Fibroblast of lung (primary cell): Measurements from ENCODE around the gene KDR. TPM values are rescaled to one million over a fixed set of nuclear protein-coding genes. Genes with fewer than 3 reads are reported as not detected.

Source experiments
- DNase-seq, 2 donors: peaks; one replicate each; pipeline versions ENCODE4 v3.0.0 to v3.0.0-alpha.2; 2010; ENCODE audit warnings: low read depth in 2 of 2
- H2AFZ ChIP-seq: 2 replicates; pipeline ENCODE4 v1.5.1; 2012; ENCODE audit warnings: low read length, control low read depth, inconsistent platforms
- H3K27ac ChIP-seq: 2 replicates; pipeline ENCODE4 v1.5.1; 2011; ENCODE audit warnings: low read length, control low read depth; ENCODE audit not compliant: insufficient read depth
- H3K27me3 ChIP-seq: 2 replicates; pipeline ENCODE4 v1.5.1; 2011; ENCODE audit warnings: mild to moderate bottlenecking, low read length; ENCODE audit not compliant: control insufficient read depth, insufficient read depth
- H3K36me3 ChIP-seq: 2 replicates; pipeline ENCODE4 v1.5.1; 2011; ENCODE audit warnings: low read length; ENCODE audit not compliant: control insufficient read depth, insufficient read depth
- H3K4me1 ChIP-seq: 2 replicates; pipeline ENCODE4 v1.5.1; 2011; ENCODE audit warnings: low read length; ENCODE audit not compliant: control insufficient read depth, insufficient read depth; ENCODE audit errors: extremely low read depth
- H3K4me2 ChIP-seq: 2 replicates; pipeline ENCODE4 v1.5.1; 2011; ENCODE audit warnings: low read length, control low read depth; ENCODE audit not compliant: insufficient read depth; ENCODE audit errors: extremely low read depth
- H3K4me3 ChIP-seq, 4 experiments: fragments of 200-600 bp in 1 of 4; sonication (generic) in 1 of 4; replicated peaks in 1 of 4; 2 replicates each; pipeline ENCODE4 v1.5.1; 2011 to 2016; ENCODE audit warnings: low read length in 4 of 4, low read depth in 3 of 4, mild to moderate bottlenecking in 3 of 4, control low read depth in 2 of 4, inconsistent platforms in 1 of 4, mixed read lengths in 1 of 4; ENCODE audit not compliant: insufficient read depth in 1 of 4; ENCODE audit errors: control extremely low read depth in 1 of 4
- H3K79me2 ChIP-seq: 2 replicates; pipeline ENCODE4 v1.5.1; 2012; ENCODE audit warnings: mild to moderate bottlenecking, low read length, inconsistent platforms; ENCODE audit not compliant: control insufficient read depth, insufficient read depth
- H3K9ac ChIP-seq: 2 replicates; pipeline ENCODE4 v1.5.1; 2011; ENCODE audit warnings: mild to moderate bottlenecking, low read length, control low read depth; ENCODE audit not compliant: insufficient read depth
- H3K9me3 ChIP-seq: 2 replicates; pipeline ENCODE4 v1.5.1; 2012; ENCODE audit warnings: low read depth, low read length; ENCODE audit not compliant: control insufficient read depth, insufficient read depth
- H4K20me1 ChIP-seq: 2 replicates; pipeline ENCODE4 v1.5.1; 2011; ENCODE audit warnings: low read length; ENCODE audit not compliant: control insufficient read depth, insufficient read depth; ENCODE audit errors: extremely low read depth
- CTCF ChIP-seq, 2 donors: IDR thresholded peaks in 1 of 2; conservative IDR thresholded peaks in 1 of 2; 1 replicate in 1 of 2; 2 replicates in 1 of 2; pipeline ENCODE4 v1.5.1; 2011 to 2012; ENCODE audit warnings: low read length in 2 of 2, control low read depth in 1 of 2, inconsistent platforms in 1 of 2, low read depth in 1 of 2, mild to moderate bottlenecking in 1 of 2
- EZH2 ChIP-seq: IDR thresholded peaks from 2 replicates; pipeline ENCODE4 v1.5.1; 2012; ENCODE audit warnings: low read length, control low read depth, mild to moderate bottlenecking; ENCODE audit errors: missing control alignments
- polyA plus RNA-seq, 2 donors: library from polyadenylated mRNA; depleted of rRNA in 1 of 2; stranded (reverse) in 1 of 2; unstranded in 1 of 2; fragments of >200 nt; gene quantifications; 2 replicates each; pipeline ENCODE4 v1.2.1, GENCODE V29; 2011 to 2012; ENCODE audit warnings: missing spikeins in 1 of 2
- total RNA-seq: library from RNA; depleted of rRNA; stranded (reverse); fragments of >200 nt; gene quantifications from 2 replicates; pipeline ENCODE4 v1.2.1, GENCODE V29; 2014

Gene KDR
- total and polyA plus RNA-seq, 2 donors (not counting 1 experiment from before 2014, with no cell fraction given) = 0.05 TPM; not detected in 1

DNA sequence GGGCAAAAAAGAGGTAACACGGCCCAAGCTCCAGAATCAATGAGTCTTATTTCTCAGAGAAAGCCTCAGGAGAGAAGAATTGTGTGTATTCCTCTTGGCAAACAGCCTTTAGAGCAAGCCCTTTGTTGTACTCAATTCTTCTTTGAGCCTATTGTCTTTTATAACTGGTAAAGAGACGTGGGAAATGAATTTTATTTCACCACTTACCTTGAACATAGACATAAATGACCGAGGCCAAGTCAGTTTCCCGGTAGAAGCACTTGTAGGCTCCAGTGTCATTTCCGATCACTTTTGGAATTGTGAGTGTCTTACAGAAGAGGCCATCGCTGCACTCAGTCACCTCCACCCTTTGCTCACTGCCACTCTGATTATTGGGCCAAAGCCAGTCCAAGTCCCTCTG is 7.0 kb downstream of the KDR start:
- Histone ChIP-seq H2AFZ (no peak overlapping the region), H3K4me1 (no peaks in the 10 kb centered on the region), H3K4me2 (no peak overlapping the region), H3K27me3 (no peaks in the 10 kb centered on the region), H4K20me1 (no peaks in the 10 kb centered on the region), H3K79me2 (no peaks in the 10 kb centered on the region), H3K27ac (no peak overlapping the region), H3K36me3 (no peaks in the 10 kb centered on the region), H3K9ac (no peak overlapping the region), H3K4me3 (no peak overlapping the region), H3K9me3 (no peaks in the 10 kb centered on the region)
- no peak for DNase-seq
- TF ChIP-seq CTCF (conservative IDR thresholded peaks at IDR 0.05 in 1 of 2, IDR thresholded peaks at IDR 0.05 in 1 of 2; ENCODE audit: low read depth in 1 of 2, low read length in 2 of 2) = no peak
- TF ChIP-seq EZH2 = no peak

- Histone ChIP-seq H3K4me2 (no peak overlapping the region), H2AFZ (no peak overlapping the region), H3K79me2 (no peaks in the 10 kb centered on the region), H3K4me3 (no peak overlapping the region), H3K9ac (no peak overlapping the region), H3K27me3 (no peaks in the 10 kb centered on the region), H3K4me1 (no peaks in the 10 kb centered on the region), H3K36me3 (no peaks in the 10 kb centered on the region), H3K9me3 (no peaks in the 10 kb centered on the region), H3K27ac (no peak overlapping the region), H4K20me1 (no peaks in the 10 kb centered on the region)
- TF ChIP-seq EZH2 (no peak), CTCF (conservative IDR thresholded peaks at IDR 0.05 in 1 of 2, IDR thresholded peaks at IDR 0.05 in 1 of 2; ENCODE audit: low read depth in 1 of 2, low read length in 2 of 2) (no peak)
- DNase-seq = peak in 1 of 2 donors; percentile 17
These were observed 7.9 kb downstream of the KDR start for GRCh38 chr4:55117511-55117910.

DNA sequence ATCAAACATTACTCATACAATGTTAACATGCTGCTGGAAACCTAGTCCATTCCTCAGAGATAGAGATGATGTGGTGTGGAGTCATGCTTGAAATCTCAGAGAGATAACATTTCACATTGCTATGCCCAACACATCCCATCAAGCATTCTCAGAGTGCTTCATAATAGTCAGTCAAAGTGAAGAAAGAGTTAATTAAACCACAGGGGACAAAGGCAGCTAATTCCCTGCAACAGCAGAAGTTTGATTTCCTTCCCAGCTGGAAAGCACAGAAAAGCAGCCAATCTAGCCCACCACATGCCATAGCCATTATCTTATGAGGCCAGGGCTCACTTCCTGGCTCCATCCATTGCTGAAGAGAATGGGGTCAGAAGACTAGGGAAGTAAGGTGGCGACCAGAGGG is 8.9 kb downstream of the KDR start:
- DNase-seq = peak in 1 of 2 donors; percentile 79
- Histone ChIP-seq H3K9ac (no peak overlapping the region), H3K4me1 (no peaks in the 10 kb centered on the region)

More for the DNA sequence above, 8.9 kb downstream of the KDR start:
- Histone ChIP-seq H3K4me2 (no peak overlapping the region), H3K27me3 (no peaks in the 10 kb centered on the region), H2AFZ (no peak overlapping the region), H3K9me3 (no peaks in the 10 kb centered on the region), H3K4me3 (no peak overlapping the region), H3K79me2 (no peaks in the 10 kb centered on the region), H3K27ac (no peak overlapping the region), H3K36me3 (no peaks in the 10 kb centered on the region), H4K20me1 (no peaks in the 10 kb centered on the region)
- no peak for TF ChIP-seq EZH2
- TF ChIP-seq CTCF (conservative IDR thresholded peaks at IDR 0.05 in 1 of 2, IDR thresholded peaks at IDR 0.05 in 1 of 2; ENCODE audit: low read depth in 1 of 2, low read length in 2 of 2) = no peak
